Panc1 (cell line): ENCODE data around the gene TMEM121B. TPM values are rescaled to one million over a fixed set of nuclear protein-coding genes. Genes with fewer than 3 reads are reported as not detected.

ENCODE experiments used
- ATAC-seq: fragments of 200-7000 bp; cut with Tn5 transposase; 2 replicates; pipeline ENCODE4 v1.9.1; 2020; ENCODE audit warnings: mild to moderate bottlenecking, moderate library complexity
- BruUV-seq: library from RNA; stranded (reverse); fragments of 400-500 nt; replicated peaks from 2 replicates; lab custom pipeline; 2021; lab: Mats Ljungman, UMichigan
- CTCF ChIA-PET: fragments of 300-600 bp; sonication (Branson Sonifier 250); formaldehyde crosslinking; loops from one replicate; lab custom pipeline; 2022; ENCODE audit warnings: antibody characterized with exemption; lab: Charles Lee
- POLR2A ChIA-PET: fragments of 300-600 bp; sonication (Branson Sonifier 250); formaldehyde crosslinking; loops from one replicate; lab custom pipeline; 2022; ENCODE audit warnings: antibody characterized with exemption; lab: Charles Lee
- DNase-seq: peaks from one replicate; pipeline ENCODE4 v3.0.0-alpha.2; 2010; ENCODE audit warnings: low read depth, low spot score
- H3K27ac ChIP-seq: 2 replicates; pipeline ENCODE4 v1.5.1; 2011; ENCODE audit warnings: mild to moderate bottlenecking, low read length, inconsistent platforms
- H3K27me3 ChIP-seq: fragments of 200-500 bp; sonication (Bioruptor generic); 2 replicates; pipeline ENCODE4 v1.6.0; 2014; ENCODE audit warnings: low read length, inconsistent platforms; ENCODE audit not compliant: control insufficient read depth, insufficient read depth
- H3K36me3 ChIP-seq: fragments of 200-500 bp; sonication (Bioruptor generic); 2 replicates; pipeline ENCODE4 v1.5.1; 2014; ENCODE audit warnings: inconsistent platforms, mild to moderate bottlenecking, low read length, moderate library complexity; ENCODE audit not compliant: control insufficient read depth, insufficient read depth
- H3K4me1 ChIP-seq: 2 replicates; pipeline ENCODE4 v1.5.1; 2011; ENCODE audit warnings: inconsistent platforms, mild to moderate bottlenecking, low read length, moderate library complexity; ENCODE audit not compliant: control insufficient read depth, insufficient read depth
- H3K4me3 ChIP-seq, 2 experiments: 2 replicates each; pipeline ENCODE4 v1.5.1; 2011 to 2012; ENCODE audit warnings: low read depth in 2 of 2, low read length in 2 of 2, mild to moderate bottlenecking in 2 of 2, inconsistent platforms in 1 of 2, moderate library complexity in 1 of 2
- H3K9me3 ChIP-seq: fragments of 200-500 bp; sonication (Bioruptor generic); 2 replicates; pipeline ENCODE4 v1.5.1; 2014; ENCODE audit warnings: low read depth, mild to moderate bottlenecking, inconsistent platforms, low read length, moderate library complexity; ENCODE audit not compliant: control insufficient read depth, insufficient read depth
- POLR2AphosphoS5 ChIP-seq: IDR thresholded peaks from 2 replicates; pipeline ENCODE4 v1.6.1; 2012; ENCODE audit warnings: mild to moderate bottlenecking, low read depth, low read length, moderate library complexity
- SIN3A ChIP-seq: IDR thresholded peaks from 2 replicates; pipeline ENCODE4 v1.6.1; 2012; ENCODE audit warnings: low read depth, mild to moderate bottlenecking, low read length, moderate library complexity, borderline replicate concordance; ENCODE audit not compliant: insufficient read depth
- TCF7L2 ChIP-seq: IDR thresholded peaks from 2 replicates; pipeline ENCODE4 v1.6.1; 2011; ENCODE audit warnings: mild to moderate bottlenecking, low read depth, low read length, inconsistent platforms
- in situ Hi-C: cut with HindIII; loops from 2 replicates; pipeline ENCODE4 v1.10.0; 2016; ENCODE audit warnings: low sequenced_read_pairs, low pct_unique_long_range_greater_than_20kb
- intact Hi-C: fragments of 100-400 bp; cut with micrococcal nuclease; formaldehyde crosslinking; loops from one replicate; pipeline ENCODE4 v1.10.0; 2022; ENCODE audit not compliant: unreplicated experiment
- total RNA-seq: library from RNA; stranded (reverse); gene quantifications from one replicate; pipeline ENCODE4 v1.2.1, GENCODE V29; 2021; ENCODE audit not compliant: unreplicated experiment
- TF ChIP-seq, protein P1 (sequence below), 2 experiments: IDR thresholded peaks; 2 replicates each; pipeline ENCODE4 v1.6.1; 2011 to 2012; ENCODE audit warnings: low read depth in 2 of 2, control low read depth in 1 of 2, low read length in 1 of 2, mild to moderate bottlenecking in 1 of 2, moderate library complexity in 1 of 2; ENCODE audit not compliant: insufficient read depth in 1 of 2
- TF ChIP-seq, protein P2 (sequence below): fragments of 450-650 bp; IDR thresholded peaks from 2 replicates; pipeline ENCODE4 v1.5.1; 2017; ENCODE audit warnings: mild to moderate bottlenecking

The TMEM121B gene
- total RNA-seq, 1 experiment from 2014 or later: 0.44 TPM

DNA sequence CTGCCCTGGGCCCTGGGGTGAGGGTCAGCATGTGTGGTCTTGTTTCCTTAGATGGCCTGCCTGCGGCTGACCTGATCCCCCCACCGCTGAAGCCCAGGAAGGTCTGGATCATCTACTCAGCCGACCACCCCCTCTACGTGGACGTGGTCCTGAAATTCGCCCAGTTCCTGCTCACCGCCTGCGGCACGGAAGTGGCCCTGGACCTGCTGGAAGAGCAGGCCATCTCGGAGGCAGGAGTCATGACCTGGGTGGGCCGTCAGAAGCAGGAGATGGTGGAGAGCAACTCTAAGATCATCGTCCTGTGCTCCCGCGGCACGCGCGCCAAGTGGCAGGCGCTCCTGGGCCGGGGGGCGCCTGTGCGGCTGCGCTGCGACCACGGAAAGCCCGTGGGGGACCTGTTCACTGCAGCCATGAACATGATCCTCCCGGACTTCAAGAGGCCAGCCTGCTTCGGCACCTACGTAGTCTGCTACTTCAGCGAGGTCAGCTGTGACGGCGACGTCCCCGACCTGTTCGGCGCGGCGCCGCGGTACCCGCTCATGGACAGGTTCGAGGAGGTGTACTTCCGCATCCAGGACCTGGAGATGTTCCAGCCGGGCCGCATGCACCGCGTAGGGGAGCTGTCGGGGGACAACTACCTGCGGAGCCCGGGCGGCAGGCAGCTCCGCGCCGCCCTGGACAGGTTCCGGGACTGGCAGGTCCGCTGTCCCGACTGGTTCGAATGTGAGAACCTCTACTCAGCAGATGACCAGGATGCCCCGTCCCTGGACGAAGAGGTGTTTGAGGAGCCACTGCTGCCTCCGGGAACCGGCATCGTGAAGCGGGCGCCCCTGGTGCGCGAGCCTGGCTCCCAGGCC is 12.7 kb downstream of the TMEM121B start:
- H3K27me3 ChIP-seq: no peaks in the 10 kb centered on the region
- in situ Hi-C loops (no loop called here), intact Hi-C loops (no loop called here)
- POLR2A ChIA-PET: no interaction called here
- no peaks in the 10 kb centered on the region for H3K4me1 ChIP-seq
- H3K36me3 ChIP-seq: no peaks in the 10 kb centered on the region
- no TSS peak for BruUV-seq
- TF ChIP-seq, protein P1, sequence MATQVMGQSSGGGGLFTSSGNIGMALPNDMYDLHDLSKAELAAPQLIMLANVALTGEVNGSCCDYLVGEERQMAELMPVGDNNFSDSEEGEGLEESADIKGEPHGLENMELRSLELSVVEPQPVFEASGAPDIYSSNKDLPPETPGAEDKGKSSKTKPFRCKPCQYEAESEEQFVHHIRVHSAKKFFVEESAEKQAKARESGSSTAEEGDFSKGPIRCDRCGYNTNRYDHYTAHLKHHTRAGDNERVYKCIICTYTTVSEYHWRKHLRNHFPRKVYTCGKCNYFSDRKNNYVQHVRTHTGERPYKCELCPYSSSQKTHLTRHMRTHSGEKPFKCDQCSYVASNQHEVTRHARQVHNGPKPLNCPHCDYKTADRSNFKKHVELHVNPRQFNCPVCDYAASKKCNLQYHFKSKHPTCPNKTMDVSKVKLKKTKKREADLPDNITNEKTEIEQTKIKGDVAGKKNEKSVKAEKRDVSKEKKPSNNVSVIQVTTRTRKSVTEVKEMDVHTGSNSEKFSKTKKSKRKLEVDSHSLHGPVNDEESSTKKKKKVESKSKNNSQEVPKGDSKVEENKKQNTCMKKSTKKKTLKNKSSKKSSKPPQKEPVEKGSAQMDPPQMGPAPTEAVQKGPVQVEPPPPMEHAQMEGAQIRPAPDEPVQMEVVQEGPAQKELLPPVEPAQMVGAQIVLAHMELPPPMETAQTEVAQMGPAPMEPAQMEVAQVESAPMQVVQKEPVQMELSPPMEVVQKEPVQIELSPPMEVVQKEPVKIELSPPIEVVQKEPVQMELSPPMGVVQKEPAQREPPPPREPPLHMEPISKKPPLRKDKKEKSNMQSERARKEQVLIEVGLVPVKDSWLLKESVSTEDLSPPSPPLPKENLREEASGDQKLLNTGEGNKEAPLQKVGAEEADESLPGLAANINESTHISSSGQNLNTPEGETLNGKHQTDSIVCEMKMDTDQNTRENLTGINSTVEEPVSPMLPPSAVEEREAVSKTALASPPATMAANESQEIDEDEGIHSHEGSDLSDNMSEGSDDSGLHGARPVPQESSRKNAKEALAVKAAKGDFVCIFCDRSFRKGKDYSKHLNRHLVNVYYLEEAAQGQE (IDR thresholded peaks at IDR 0.05; ENCODE audit: insufficient read depth in 1 of 2, low read depth in 2 of 2, low read length in 1 of 2): no peak
- no peak for TF ChIP-seq SIN3A
- TF ChIP-seq, protein P2, sequence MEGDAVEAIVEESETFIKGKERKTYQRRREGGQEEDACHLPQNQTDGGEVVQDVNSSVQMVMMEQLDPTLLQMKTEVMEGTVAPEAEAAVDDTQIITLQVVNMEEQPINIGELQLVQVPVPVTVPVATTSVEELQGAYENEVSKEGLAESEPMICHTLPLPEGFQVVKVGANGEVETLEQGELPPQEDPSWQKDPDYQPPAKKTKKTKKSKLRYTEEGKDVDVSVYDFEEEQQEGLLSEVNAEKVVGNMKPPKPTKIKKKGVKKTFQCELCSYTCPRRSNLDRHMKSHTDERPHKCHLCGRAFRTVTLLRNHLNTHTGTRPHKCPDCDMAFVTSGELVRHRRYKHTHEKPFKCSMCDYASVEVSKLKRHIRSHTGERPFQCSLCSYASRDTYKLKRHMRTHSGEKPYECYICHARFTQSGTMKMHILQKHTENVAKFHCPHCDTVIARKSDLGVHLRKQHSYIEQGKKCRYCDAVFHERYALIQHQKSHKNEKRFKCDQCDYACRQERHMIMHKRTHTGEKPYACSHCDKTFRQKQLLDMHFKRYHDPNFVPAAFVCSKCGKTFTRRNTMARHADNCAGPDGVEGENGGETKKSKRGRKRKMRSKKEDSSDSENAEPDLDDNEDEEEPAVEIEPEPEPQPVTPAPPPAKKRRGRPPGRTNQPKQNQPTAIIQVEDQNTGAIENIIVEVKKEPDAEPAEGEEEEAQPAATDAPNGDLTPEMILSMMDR: no peak
- TF ChIP-seq TCF7L2: no peak
- no peak for TF ChIP-seq POLR2AphosphoS5
- ATAC-seq: no peak
- H3K4me3 ChIP-seq: no peak overlapping the region
- H3K27ac ChIP-seq: no peak overlapping the region
- CTCF ChIA-PET: no interaction called here
- no peak for DNase-seq
- no peaks in the 10 kb centered on the region for H3K9me3 ChIP-seq

DNA sequence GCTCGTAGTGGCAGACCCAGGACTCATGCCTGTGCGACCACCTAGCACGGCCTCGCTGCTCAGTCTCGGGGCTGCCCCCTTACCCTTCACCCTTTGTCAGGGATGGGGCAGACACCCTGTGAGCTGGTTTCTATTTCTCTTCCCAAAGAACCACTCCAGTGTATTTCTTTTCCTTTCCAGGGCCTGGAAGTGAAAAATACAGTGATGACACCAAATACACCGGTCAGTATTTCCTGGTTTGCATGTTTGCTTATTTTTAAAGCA is 13.7 kb downstream of the TMEM121B start:
- H3K27me3 ChIP-seq: no peaks in the 10 kb centered on the region
- DNase-seq (no peak), ATAC-seq (no peak)
- intact Hi-C loops: no loop called here
- H3K4me1 ChIP-seq: no peaks in the 10 kb centered on the region
- no peak for TF ChIP-seq TCF7L2
- TF ChIP-seq, protein P2: no peak
- TF ChIP-seq SIN3A: no peak
- no peak for TF ChIP-seq POLR2AphosphoS5
- TF ChIP-seq, protein P1 (IDR thresholded peaks at IDR 0.05; ENCODE audit: insufficient read depth in 1 of 2, low read depth in 2 of 2, low read length in 1 of 2): no peak
- POLR2A ChIA-PET: no interaction called here
- BruUV-seq: no TSS peak
- H3K27ac ChIP-seq: no peak overlapping the region
- in situ Hi-C loops: no loop called here
- no peaks in the 10 kb centered on the region for H3K36me3 ChIP-seq
- H3K4me3 ChIP-seq: no peak overlapping the region
- CTCF ChIA-PET: no interaction called here
- no peaks in the 10 kb centered on the region for H3K9me3 ChIP-seq
